Astrocyte (in vitro differentiated cells and primary cell): ENCODE data around the gene NTRK1.

Experiments
- EZH2 ChIP-seq: IDR thresholded peaks from 2 replicates; pipeline ENCODE4 v1.6.1; 2012; ENCODE audit warnings: mild to moderate bottlenecking, low read length, inconsistent platforms; ENCODE audit not compliant: insufficient read depth
- TF ChIP-seq, protein P1 (sequence below): IDR thresholded peaks from 2 replicates; pipeline ENCODE4 v1.5.1; 2011; ENCODE audit warnings: low read depth, mild to moderate bottlenecking, inconsistent platforms, low read length, moderate library complexity; ENCODE audit not compliant: insufficient read depth

GRCh38 chr1:156841295-156841855 is 19.3 kb upstream of the NTRK1 start:
- TF ChIP-seq, protein P1, sequence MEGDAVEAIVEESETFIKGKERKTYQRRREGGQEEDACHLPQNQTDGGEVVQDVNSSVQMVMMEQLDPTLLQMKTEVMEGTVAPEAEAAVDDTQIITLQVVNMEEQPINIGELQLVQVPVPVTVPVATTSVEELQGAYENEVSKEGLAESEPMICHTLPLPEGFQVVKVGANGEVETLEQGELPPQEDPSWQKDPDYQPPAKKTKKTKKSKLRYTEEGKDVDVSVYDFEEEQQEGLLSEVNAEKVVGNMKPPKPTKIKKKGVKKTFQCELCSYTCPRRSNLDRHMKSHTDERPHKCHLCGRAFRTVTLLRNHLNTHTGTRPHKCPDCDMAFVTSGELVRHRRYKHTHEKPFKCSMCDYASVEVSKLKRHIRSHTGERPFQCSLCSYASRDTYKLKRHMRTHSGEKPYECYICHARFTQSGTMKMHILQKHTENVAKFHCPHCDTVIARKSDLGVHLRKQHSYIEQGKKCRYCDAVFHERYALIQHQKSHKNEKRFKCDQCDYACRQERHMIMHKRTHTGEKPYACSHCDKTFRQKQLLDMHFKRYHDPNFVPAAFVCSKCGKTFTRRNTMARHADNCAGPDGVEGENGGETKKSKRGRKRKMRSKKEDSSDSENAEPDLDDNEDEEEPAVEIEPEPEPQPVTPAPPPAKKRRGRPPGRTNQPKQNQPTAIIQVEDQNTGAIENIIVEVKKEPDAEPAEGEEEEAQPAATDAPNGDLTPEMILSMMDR = no peak
- TF ChIP-seq EZH2 = no peak
